Measurements from ENCODE around the gene ZCCHC7.

The ZCCHC7 gene

DNA sequence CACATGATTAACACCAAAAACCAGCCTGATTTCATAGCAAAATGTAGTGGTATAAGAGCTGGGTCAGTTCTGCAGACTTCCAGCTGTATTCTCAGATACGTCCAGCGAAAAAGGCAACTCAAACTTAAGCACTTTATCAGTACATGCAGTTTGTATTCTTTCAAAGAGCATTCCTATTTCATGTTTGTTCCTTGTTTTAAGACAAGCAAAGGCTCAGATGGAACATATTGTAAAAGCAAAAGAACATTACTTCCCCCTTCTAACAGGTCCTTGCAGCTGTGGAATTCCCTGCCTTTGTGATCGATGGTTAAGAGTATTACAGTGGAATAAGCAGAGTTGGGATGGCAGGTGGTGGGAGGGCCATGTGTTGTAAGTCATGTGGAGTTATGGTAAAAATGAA is 215.8 kb downstream of the ZCCHC7 start:
- TF ChIP-seq, protein P1, sequence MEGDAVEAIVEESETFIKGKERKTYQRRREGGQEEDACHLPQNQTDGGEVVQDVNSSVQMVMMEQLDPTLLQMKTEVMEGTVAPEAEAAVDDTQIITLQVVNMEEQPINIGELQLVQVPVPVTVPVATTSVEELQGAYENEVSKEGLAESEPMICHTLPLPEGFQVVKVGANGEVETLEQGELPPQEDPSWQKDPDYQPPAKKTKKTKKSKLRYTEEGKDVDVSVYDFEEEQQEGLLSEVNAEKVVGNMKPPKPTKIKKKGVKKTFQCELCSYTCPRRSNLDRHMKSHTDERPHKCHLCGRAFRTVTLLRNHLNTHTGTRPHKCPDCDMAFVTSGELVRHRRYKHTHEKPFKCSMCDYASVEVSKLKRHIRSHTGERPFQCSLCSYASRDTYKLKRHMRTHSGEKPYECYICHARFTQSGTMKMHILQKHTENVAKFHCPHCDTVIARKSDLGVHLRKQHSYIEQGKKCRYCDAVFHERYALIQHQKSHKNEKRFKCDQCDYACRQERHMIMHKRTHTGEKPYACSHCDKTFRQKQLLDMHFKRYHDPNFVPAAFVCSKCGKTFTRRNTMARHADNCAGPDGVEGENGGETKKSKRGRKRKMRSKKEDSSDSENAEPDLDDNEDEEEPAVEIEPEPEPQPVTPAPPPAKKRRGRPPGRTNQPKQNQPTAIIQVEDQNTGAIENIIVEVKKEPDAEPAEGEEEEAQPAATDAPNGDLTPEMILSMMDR (conservative IDR thresholded peaks at IDR 0.05; ENCODE audit: low read length): no peak
- TF ChIP-seq EZH2phosphoT487 (IDR thresholded peaks at IDR 0.05; ENCODE audit: borderline replicate concordance): no peak
- no peak overlapping the region for H3K4me3 ChIP-seq (ENCODE audit: low read length, poor library complexity, severe bottlenecking)
- H3K36me3 ChIP-seq (ENCODE audit: insufficient read depth, low read length): no peaks in the 10 kb centered on the region
- no peaks in the 10 kb centered on the region for H3K27me3 ChIP-seq (ENCODE audit: insufficient read depth, low read length, poor library complexity, severe bottlenecking)
- no peak overlapping the region for H3K4me2 ChIP-seq (ENCODE audit: low read depth, low read length, poor library complexity, severe bottlenecking)
- peaks cover 6% of the 10 kb centered on the region for H4K20me1 ChIP-seq (ENCODE audit: insufficient read depth, low read length, poor library complexity, severe bottlenecking)
- no peak overlapping the region for H3K9ac ChIP-seq (ENCODE audit: low read depth, low read length, poor library complexity, severe bottlenecking)
- H2AFZ ChIP-seq (ENCODE audit: low read length): no peak overlapping the region
- H3F3A ChIP-seq (ENCODE audit: low read depth): no peaks in the 10 kb centered on the region
- no peaks in the 10 kb centered on the region for H3K9me2 ChIP-seq (replicated peaks; ENCODE audit: low read depth, low read length)
- peaks cover 40% of the 10 kb centered on the region for H3K4me1 ChIP-seq (ENCODE audit: insufficient read depth, low read length, poor library complexity, severe bottlenecking)
- H3K9me3 ChIP-seq (ENCODE audit: insufficient read depth, low read depth, low read length): no peaks in the 10 kb centered on the region
- H3K79me2 ChIP-seq (ENCODE audit: insufficient read depth, low read length): peaks cover 34% of the 10 kb centered on the region; the same call in 1 of the 2 replicates

DNA sequence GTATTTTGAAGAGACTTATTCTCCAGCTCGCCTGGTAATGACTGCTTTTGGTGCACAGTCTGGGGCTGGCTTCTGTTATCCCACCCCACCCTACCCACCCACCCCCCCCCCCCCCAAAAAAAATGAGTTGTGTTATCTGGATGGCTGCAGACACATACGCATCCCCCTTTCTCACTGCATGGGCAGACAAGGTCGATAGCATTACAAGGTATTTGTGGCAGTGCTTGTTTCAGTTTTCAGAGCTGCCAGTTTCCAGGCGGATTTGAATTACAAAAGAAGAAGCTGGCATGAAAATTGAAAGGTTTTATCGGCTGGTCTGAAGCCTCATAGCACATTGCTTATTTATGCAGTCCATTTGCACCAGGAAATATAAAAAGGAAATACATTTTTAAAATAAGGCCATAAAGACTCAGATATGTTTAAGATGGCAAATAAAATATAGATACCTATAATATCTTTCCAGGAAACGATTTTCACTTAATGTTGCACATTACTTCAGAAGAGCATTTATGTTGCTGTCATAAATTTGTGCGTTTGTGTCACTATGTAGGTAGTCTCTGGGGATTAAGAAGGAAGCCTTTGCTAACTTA is 217.0 kb downstream of the ZCCHC7 start:
- no peaks in the 10 kb centered on the region for H3K36me3 ChIP-seq (ENCODE audit: insufficient read depth, low read length)
- peak overlapping the region; percentile 75 for H3K4me2 ChIP-seq (ENCODE audit: low read depth, low read length, poor library complexity, severe bottlenecking)
- H3K4me3 ChIP-seq (ENCODE audit: low read length, poor library complexity, severe bottlenecking): peak overlapping the region; percentile 56
- H4K20me1 ChIP-seq (ENCODE audit: insufficient read depth, low read length, poor library complexity, severe bottlenecking): peaks cover 6% of the 10 kb centered on the region
- H3K9ac ChIP-seq (ENCODE audit: low read depth, low read length, poor library complexity, severe bottlenecking): peak overlapping the region; percentile 51
- no peaks in the 10 kb centered on the region for H3F3A ChIP-seq (ENCODE audit: low read depth)
- no peaks in the 10 kb centered on the region for H3K27me3 ChIP-seq (ENCODE audit: insufficient read depth, low read length, poor library complexity, severe bottlenecking)
- no peaks in the 10 kb centered on the region for H3K9me2 ChIP-seq (replicated peaks; ENCODE audit: low read depth, low read length)
- no peak for TF ChIP-seq EZH2phosphoT487 (IDR thresholded peaks at IDR 0.05; ENCODE audit: borderline replicate concordance)
- TF ChIP-seq, protein P1 (conservative IDR thresholded peaks at IDR 0.05; ENCODE audit: low read length): no peak
- H3K9me3 ChIP-seq (ENCODE audit: insufficient read depth, low read depth, low read length): no peaks in the 10 kb centered on the region
- peaks cover 35% of the 10 kb centered on the region for H3K4me1 ChIP-seq (ENCODE audit: insufficient read depth, low read length, poor library complexity, severe bottlenecking)
- H2AFZ ChIP-seq (ENCODE audit: low read length): no peak overlapping the region
- peaks cover 29% of the 10 kb centered on the region; the same call in 1 of the 2 replicates for H3K79me2 ChIP-seq (ENCODE audit: insufficient read depth, low read length)

DNA sequence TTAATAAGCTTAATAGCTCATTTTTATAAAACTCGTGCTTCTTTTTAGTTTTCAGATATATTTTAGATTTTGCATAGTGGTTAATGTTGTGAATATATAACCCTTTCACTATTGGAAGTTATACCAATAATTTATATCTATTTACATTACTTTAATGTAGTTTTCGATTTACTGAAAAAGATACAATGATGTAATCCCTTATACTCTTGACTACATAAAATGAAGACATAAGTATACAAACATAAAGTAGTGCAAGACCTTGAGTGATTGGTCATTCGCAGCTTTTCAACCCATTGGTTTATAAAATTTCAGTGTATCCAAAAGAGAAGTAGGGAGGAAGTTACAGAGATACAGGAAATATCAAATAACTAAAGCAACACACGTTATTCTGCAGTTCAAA is 217.8 kb downstream of the ZCCHC7 start:
- Histone ChIP-seq H4K20me1 (ENCODE audit: insufficient read depth, low read length, poor library complexity, severe bottlenecking) (peaks cover 6% of the 10 kb centered on the region), H3K9me3 (ENCODE audit: insufficient read depth, low read depth, low read length) (no peaks in the 10 kb centered on the region), H3K4me2 (ENCODE audit: low read depth, low read length, poor library complexity, severe bottlenecking) (peak overlapping the region; percentile 75), H2AFZ (ENCODE audit: low read length) (no peak overlapping the region), H3K4me3 (ENCODE audit: low read length, poor library complexity, severe bottlenecking) (peak overlapping the region; percentile 56), H3K4me1 (ENCODE audit: insufficient read depth, low read length, poor library complexity, severe bottlenecking) (peaks cover 29% of the 10 kb centered on the region), H3F3A (ENCODE audit: low read depth) (no peaks in the 10 kb centered on the region), H3K36me3 (ENCODE audit: insufficient read depth, low read length) (no peaks in the 10 kb centered on the region), H3K9ac (ENCODE audit: low read depth, low read length, poor library complexity, severe bottlenecking) (peak overlapping the region; percentile 51), H3K27me3 (ENCODE audit: insufficient read depth, low read length, poor library complexity, severe bottlenecking) (no peaks in the 10 kb centered on the region), H3K9me2 (replicated peaks; ENCODE audit: low read depth, low read length) (no peaks in the 10 kb centered on the region), H3K79me2 (ENCODE audit: insufficient read depth, low read length) (peaks cover 29% of the 10 kb centered on the region; the same call in 1 of the 2 replicates)
- TF ChIP-seq, protein P1 (conservative IDR thresholded peaks at IDR 0.05; ENCODE audit: low read length): no peak
- TF ChIP-seq EZH2phosphoT487 (IDR thresholded peaks at IDR 0.05; ENCODE audit: borderline replicate concordance): no peak

Measured in Loucy (cell line).